B cell (primary cell): Measurements from ENCODE around the gene USP44. TPM values are rescaled to one million over a fixed set of nuclear protein-coding genes. Genes with fewer than 3 reads are reported as not detected.
A peak's percentile ranks its signal among the peaks of the same experiment; 100 is the strongest.
"Not testable (repeated sequence)": the region's sequence is repeated elsewhere in the genome, so short reads cannot be mapped to it uniquely, and the experiment has no call there.

Source experiments
- ATAC-seq: fragments of 200-7000 bp; cut with Tn5 transposase; one replicate; pipeline ENCODE4 v1.10.0; 2021; ENCODE audit warnings: low read depth, mild to moderate bottlenecking, moderate number of reproducible peaks, moderate library complexity
- CTCF ChIA-PET: fragments of 350-600 bp; sonication (Branson Sonifier 250); formaldehyde crosslinking; loops from one replicate; lab custom pipeline; 2021; ENCODE audit warnings: antibody characterized with exemption, inconsistent platforms; lab: Charles Lee
- POLR2A ChIA-PET: fragments of 350-600 bp; sonication (Branson Sonifier 250); formaldehyde crosslinking; loops from one replicate; lab custom pipeline; 2021; ENCODE audit warnings: antibody characterized with exemption; lab: Charles Lee
- DNase-seq: peaks from one replicate; pipeline ENCODE4 v3.0.0; 2013
- H2AFZ ChIP-seq: 2 replicates; pipeline ENCODE4 v1.6.1; 2012; ENCODE audit warnings: mild to moderate bottlenecking, low read depth, low read length; ENCODE audit not compliant: insufficient read depth, poor library complexity, severe bottlenecking
- H3K27ac ChIP-seq, 2 donors: 1 replicate in 1 of 2; 2 replicates in 1 of 2; pipeline ENCODE4 v1.5.1; 2012 to 2013; ENCODE audit warnings: low read length in 2 of 2, mild to moderate bottlenecking in 2 of 2, moderate library complexity in 1 of 2
- H3K27me3 ChIP-seq, 4 experiments: fragments of 200-600 bp in 1 of 4; sonication (generic) in 1 of 4; replicated peaks in 1 of 4; 1 replicate in 2 of 4; 2 replicates in 2 of 4; pipeline versions ENCODE4 v1.6.1 to v1.7.0; 2013 to 2016; ENCODE audit warnings: low read length in 3 of 4, mild to moderate bottlenecking in 2 of 4, mixed read lengths in 1 of 4, moderate library complexity in 1 of 4; ENCODE audit not compliant: insufficient read depth in 4 of 4, control insufficient read depth in 3 of 4; ENCODE audit errors: control extremely low read depth in 1 of 4
- H3K36me3 ChIP-seq, 2 experiments: replicated peaks in 1 of 2; 1 replicate in 1 of 2; 2 replicates in 1 of 2; pipeline versions ENCODE4 v1.6.1 to v1.7.1; 2013; ENCODE audit warnings: low read length in 1 of 2; ENCODE audit not compliant: insufficient read depth in 2 of 2, control insufficient read depth in 1 of 2; ENCODE audit errors: control extremely low read depth in 1 of 2, extremely low read depth in 1 of 2
- H3K4me1 ChIP-seq, 2 donors: fragments of 200-600 bp in 1 of 2; sonication (generic) in 1 of 2; 1 replicate in 1 of 2; 2 replicates in 1 of 2; pipeline versions ENCODE4 v1.5.1 to v1.6.1; 2013 to 2017; ENCODE audit warnings: low read length in 2 of 2; ENCODE audit not compliant: control insufficient read depth in 2 of 2, insufficient read depth in 2 of 2
- H3K4me2 ChIP-seq: replicated peaks from 2 replicates; pipeline ENCODE3; 2012; ENCODE audit warnings: mild to moderate bottlenecking, low read depth, low read length; ENCODE audit not compliant: poor library complexity, severe bottlenecking
- H3K4me3 ChIP-seq, 5 experiments: fragments of 200-600 bp in 1 of 5; sonication (generic) in 1 of 5; 1 replicate in 3 of 5; 2 replicates in 2 of 5; pipeline versions ENCODE4 v1.5.1 to v1.7.0; 2011 to 2016; ENCODE audit warnings: low read length in 4 of 5, mild to moderate bottlenecking in 4 of 5, low read depth in 2 of 5, control low read depth in 1 of 5, moderate library complexity in 1 of 5; ENCODE audit not compliant: insufficient read depth in 1 of 5; ENCODE audit errors: control extremely low read depth in 1 of 5, extremely low read depth in 1 of 5
- H3K79me2 ChIP-seq: fragments of 200-600 bp; sonication (generic); one replicate; pipeline ENCODE4 v1.6.0; 2016; ENCODE audit warnings: low read length; ENCODE audit not compliant: control insufficient read depth, insufficient read depth
- H3K9ac ChIP-seq: fragments of 200-600 bp; sonication (generic); 2 replicates; pipeline ENCODE4 v1.6.1; 2017; ENCODE audit warnings: mild to moderate bottlenecking, low read length, moderate library complexity
- H3K9me3 ChIP-seq, 3 donors: one replicate each; pipeline versions ENCODE4 v1.6.1 to v1.7.1; 2013; ENCODE audit warnings: low read length in 2 of 3; ENCODE audit not compliant: control insufficient read depth in 2 of 3, insufficient read depth in 1 of 3; ENCODE audit errors: control extremely low read depth in 1 of 3
- H4K20me1 ChIP-seq: 2 replicates; pipeline ENCODE4 v1.6.0; 2012; ENCODE audit warnings: mild to moderate bottlenecking, low read length; ENCODE audit not compliant: insufficient read depth, control insufficient read depth, poor library complexity, severe bottlenecking
- H3K27ac Mint-ChIP-seq: one replicate; pipeline ENCODE4 v1.8.0; 2021; ENCODE audit warnings: mixed read lengths
- H3K27me3 Mint-ChIP-seq: one replicate; pipeline ENCODE4 v1.8.0; 2021; ENCODE audit warnings: mixed read lengths
- H3K4me1 Mint-ChIP-seq: one replicate; pipeline ENCODE4 v1.8.0; 2021; ENCODE audit warnings: mixed read lengths
- H3K4me3 Mint-ChIP-seq: one replicate; pipeline ENCODE4 v1.8.0; 2021; ENCODE audit warnings: mixed read lengths
- H3K9me3 Mint-ChIP-seq: one replicate; pipeline ENCODE4 v1.8.0; 2022; ENCODE audit warnings: mixed read lengths; ENCODE audit not compliant: insufficient read depth
- EZH2 ChIP-seq: IDR thresholded peaks from 2 replicates; pipeline ENCODE4 v1.6.1; 2012; ENCODE audit warnings: borderline replicate concordance, low read depth, mild to moderate bottlenecking, moderate library complexity, low read length; ENCODE audit not compliant: insufficient read depth, poor library complexity, severe bottlenecking
- WGBS: methylation state at CpG from one replicate; pipeline ENCODE4 v1.1.5; 2013; ENCODE audit warnings: missing lambda C conversion rate; ENCODE audit not compliant: insufficient coverage; 5-methylcytosine and 5-hydroxymethylcytosine counted together
- intact Hi-C: fragments of 100-400 bp; cut with micrococcal nuclease; formaldehyde crosslinking; loops from one replicate; pipeline ENCODE4 v1.10.0; 2022
- polyA plus RNA-seq: library from polyadenylated mRNA; depleted of rRNA; stranded (reverse); fragments of >200 nt; gene quantifications from 2 replicates; pipeline ENCODE4 v1.2.3, GENCODE V29; 2012
- total RNA-seq, 2 donors: library from RNA; stranded (reverse); fragments of 120-200 nt in 1 of 2; gene quantifications; 1 replicate in 1 of 2; 2 replicates in 1 of 2; pipeline versions ENCODE4 v1.2.3 to v1.2.4, GENCODE V29; 2013 to 2022
- TF ChIP-seq, protein P1 (sequence below): fragments of 200-600 bp; IDR thresholded peaks from one replicate; pipeline ENCODE4 v1.8.0; 2022; ENCODE audit warnings: antibody characterized with exemption, mild to moderate bottlenecking

The USP44 gene
- total and polyA plus RNA-seq, 2 donors (not counting 1 experiment from before 2014, with no cell fraction given), result 2.5 to 7.1 TPM

DNA sequence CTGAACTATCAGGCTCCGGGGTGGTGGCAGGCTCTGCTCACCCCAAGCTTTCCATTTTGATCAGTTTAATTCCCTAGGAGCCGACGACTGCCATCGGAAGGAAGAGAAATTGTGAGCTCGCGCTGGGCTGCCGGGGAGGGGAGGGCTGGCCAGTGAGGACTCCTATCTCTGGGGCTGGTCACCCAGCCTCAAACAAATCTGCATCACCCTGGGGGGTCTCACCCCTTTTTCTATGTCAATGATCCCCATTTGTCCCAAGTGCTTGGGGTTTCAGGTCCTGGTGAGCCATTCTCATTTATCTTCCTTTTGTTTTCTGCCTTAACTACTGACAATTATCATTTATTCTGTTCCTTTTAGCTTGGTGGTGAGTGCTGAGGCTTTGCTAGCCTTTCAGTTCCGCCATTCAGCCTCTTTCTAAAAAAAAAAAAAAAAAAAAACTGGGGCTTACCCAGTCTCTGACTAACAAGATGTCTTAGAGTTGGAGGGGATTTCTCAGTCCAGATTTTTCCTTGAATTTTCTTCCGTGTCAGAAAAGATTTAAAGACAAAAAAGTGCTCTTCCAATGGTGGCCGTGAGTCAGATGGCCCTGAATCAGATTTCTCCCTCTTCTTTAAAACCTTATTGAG lies 22.8 kb upstream of the USP44 start:
- ChIA-PET CTCF (interaction anchor here (1.6 to 4.8 kb wide), 2 partner anchors 25 to 39 kb away, joined by 3 to 32 read pairs; no protein-coding TSS in a partner anchor), POLR2A (interaction anchor here (0.6 to 1.2 kb wide), 2 partner anchors 100 to 884 kb away, joined by 5 to 15 read pairs; partner anchors contain the start of gene METAP2)
- peak overlapping the region; percentile 70 for H3K4me2 ChIP-seq
- H3K9ac ChIP-seq, result peak overlapping the region; percentile 59
- intact Hi-C loops, result loop anchor here (1.0 to 10.0 kb wide), 2 partner anchors 26 to 461 kb away; partner anchors contain the start of gene LTA4H
- peak; percentile 72 for DNase-seq
- H3K27ac ChIP-seq, result peak overlapping the region; percentile 72 to 74
- H3K4me1 ChIP-seq, result peaks cover 41 to 46% of the 10 kb centered on the region in 2 donors
- Mint-ChIP-seq H3K4me1 (peaks cover 43% of the 10 kb centered on the region), H3K27me3 (peaks cover under 1% of the 10 kb centered on the region), H3K4me3 (peak overlapping the region; percentile 82), H3K27ac (peak overlapping the region; percentile 92), H3K9me3 (no peaks in the 10 kb centered on the region)
- H3K79me2 ChIP-seq, result no peaks in the 10 kb centered on the region
- peak overlapping the region; percentile 70 for H2AFZ ChIP-seq
- WGBS, result 15% methylated on average over 3 of the region's 10 CpGs
- H3K36me3 ChIP-seq, result no peaks in the 10 kb centered on the region
- no peaks in the 10 kb centered on the region for H4K20me1 ChIP-seq
- ATAC-seq, result peak; percentile 65
- no peaks in the 10 kb centered on the region for H3K9me3 ChIP-seq
- no peaks in the 10 kb centered on the region for H3K27me3 ChIP-seq
- peak overlapping the region in 4 of 5 experiments; percentile 17 to 43 (median 24) for H3K4me3 ChIP-seq
- TF ChIP-seq EZH2, result no peak

DNA sequence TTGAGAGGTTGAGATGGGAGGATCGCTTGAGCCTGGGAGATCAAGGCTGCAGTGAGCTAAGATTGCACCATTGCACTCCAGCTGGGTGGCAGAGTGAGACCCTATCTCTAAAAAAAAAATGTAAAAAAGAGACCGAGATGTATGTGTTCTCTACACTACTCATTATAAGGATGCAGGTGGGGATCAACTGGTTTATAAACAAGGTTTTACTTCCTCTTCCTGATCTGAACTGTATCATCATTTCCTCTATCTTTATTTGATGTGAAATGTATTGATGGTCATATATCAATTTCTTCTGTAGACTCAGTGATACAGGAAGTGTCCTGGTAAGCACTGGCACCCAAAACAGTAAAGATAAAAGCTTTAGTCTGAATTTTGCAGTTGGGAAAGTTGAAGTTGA lies 20.1 kb upstream of the USP44 start:
- Histone ChIP-seq H3K4me1 (peaks cover 41 to 46% of the 10 kb centered on the region in 2 donors), H3K9me3 (no peaks in the 10 kb centered on the region), H2AFZ (peak overlapping the region; percentile 8), H4K20me1 (no peaks in the 10 kb centered on the region), H3K4me2 (peak overlapping the region; percentile 52), H3K9ac (no peak overlapping the region), H3K36me3 (no peaks in the 10 kb centered on the region), H3K27ac (peak overlapping the region; percentile 73), H3K27me3 (no peaks in the 10 kb centered on the region), H3K79me2 (no peaks in the 10 kb centered on the region), H3K4me3 (peak overlapping the region in 1 of 5 experiments; percentile 13)
- WGBS, result no CpG with 5 or more reads among the region's 2 CpGs
- peak overlapping the region; percentile 60 for H3K4me3 Mint-ChIP-seq
- H3K27ac Mint-ChIP-seq, result peak overlapping the region; percentile 91
- DNase-seq (peak; percentile 71), ATAC-seq (peak; percentile 64)
- H3K27me3 Mint-ChIP-seq, result peaks cover 4% of the 10 kb centered on the region
- peaks cover 50% of the 10 kb centered on the region for H3K4me1 Mint-ChIP-seq
- no peak for TF ChIP-seq EZH2
- TF ChIP-seq, protein P1, sequence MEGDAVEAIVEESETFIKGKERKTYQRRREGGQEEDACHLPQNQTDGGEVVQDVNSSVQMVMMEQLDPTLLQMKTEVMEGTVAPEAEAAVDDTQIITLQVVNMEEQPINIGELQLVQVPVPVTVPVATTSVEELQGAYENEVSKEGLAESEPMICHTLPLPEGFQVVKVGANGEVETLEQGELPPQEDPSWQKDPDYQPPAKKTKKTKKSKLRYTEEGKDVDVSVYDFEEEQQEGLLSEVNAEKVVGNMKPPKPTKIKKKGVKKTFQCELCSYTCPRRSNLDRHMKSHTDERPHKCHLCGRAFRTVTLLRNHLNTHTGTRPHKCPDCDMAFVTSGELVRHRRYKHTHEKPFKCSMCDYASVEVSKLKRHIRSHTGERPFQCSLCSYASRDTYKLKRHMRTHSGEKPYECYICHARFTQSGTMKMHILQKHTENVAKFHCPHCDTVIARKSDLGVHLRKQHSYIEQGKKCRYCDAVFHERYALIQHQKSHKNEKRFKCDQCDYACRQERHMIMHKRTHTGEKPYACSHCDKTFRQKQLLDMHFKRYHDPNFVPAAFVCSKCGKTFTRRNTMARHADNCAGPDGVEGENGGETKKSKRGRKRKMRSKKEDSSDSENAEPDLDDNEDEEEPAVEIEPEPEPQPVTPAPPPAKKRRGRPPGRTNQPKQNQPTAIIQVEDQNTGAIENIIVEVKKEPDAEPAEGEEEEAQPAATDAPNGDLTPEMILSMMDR, result no peak
- intact Hi-C loops, result loop anchor here (10.0 kb wide), 1 partner anchor 463 kb away; the partner anchor contains the start of gene LTA4H
- ChIA-PET POLR2A (interaction anchor here (0.6 to 1.0 kb wide), 2 partner anchors 88 to 371 kb away, joined by 3 to 11 read pairs; partner anchors contain the start of gene CCDC38), CTCF (interaction anchor here (0.6 to 4.8 kb wide), 4 partner anchors 10 to 36 kb away, joined by 3 to 32 read pairs (median 4); no protein-coding TSS in a partner anchor)
- no peaks in the 10 kb centered on the region for H3K9me3 Mint-ChIP-seq

DNA sequence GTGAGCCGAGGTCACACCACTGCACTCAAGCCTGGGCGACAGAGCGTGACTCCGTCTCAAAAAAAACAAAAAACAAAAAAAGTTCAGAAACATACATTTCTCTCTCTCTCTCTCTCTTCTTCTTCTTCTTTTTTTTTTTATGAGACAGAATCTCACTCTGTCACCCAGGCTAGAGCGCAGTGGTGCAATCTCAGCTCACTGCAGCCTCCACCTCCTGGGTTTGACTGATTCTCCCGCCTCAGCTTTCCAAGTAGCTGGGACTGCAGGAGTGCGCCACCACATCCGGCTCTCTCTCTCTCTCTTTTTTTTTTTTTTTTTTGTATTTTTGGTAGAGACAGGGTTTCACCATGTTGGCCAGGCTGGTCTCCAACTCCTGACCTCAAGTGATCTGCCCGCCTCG lies 16.8 kb upstream of the USP44 start:
- H3K9me3 Mint-ChIP-seq, H3K36me3 ChIP-seq, H4K20me1 ChIP-seq, intact Hi-C loops, H3K27me3 ChIP-seq, H3K4me2 ChIP-seq, H3K9ac ChIP-seq, H3K79me2 ChIP-seq, H3K27ac ChIP-seq, H3K4me3 ChIP-seq, H3K27me3 Mint-ChIP-seq, H3K9me3 ChIP-seq, POLR2A ChIA-PET, H2AFZ ChIP-seq, H3K4me3 Mint-ChIP-seq, ATAC-seq, H3K27ac Mint-ChIP-seq, DNase-seq: not testable (repeated sequence)
- H3K4me1 ChIP-seq, result peaks cover 23 to 24% of the 10 kb centered on the region in 2 donors
- CTCF ChIA-PET, result interaction anchor here (0.6 kb wide), 1 partner anchor 1887 kb away, joined by 3 read pairs; no protein-coding TSS in a partner anchor
- WGBS, result 71% methylated on average over 2 of the region's 10 CpGs
- peaks cover 31% of the 10 kb centered on the region for H3K4me1 Mint-ChIP-seq
